Measurements from ENCODE around the gene ALPG.
A peak's percentile ranks its signal among the peaks of the same experiment; 100 is the strongest.
"Not testable (repeated sequence)": the region's sequence is repeated elsewhere in the genome, so short reads cannot be mapped to it uniquely, and the experiment has no call there.

The ALPG gene

GRCh38 chr2:232419245-232420072 lies 12.8 kb downstream of the ALPG start:
- DNase-seq (no peak), ATAC-seq (peak; percentile 50)

GRCh38 chr2:232420073-232420454 lies 13.4 kb downstream of the ALPG start:
- DNase-seq (no peak), ATAC-seq (no peak)
- peaks cover 32% of the 10 kb centered on the region for H3K4me1 Mint-ChIP-seq
- H3K4me3 Mint-ChIP-seq, result peak overlapping the region in 1 of 2 donors; percentile 73
- no peak overlapping the region for H3K27ac Mint-ChIP-seq
- H3K27me3 Mint-ChIP-seq, result peaks cover 74% of the 10 kb centered on the region
- peaks cover 0 to 13% of the 10 kb centered on the region in 2 donors for H3K9me3 Mint-ChIP-seq

More at GRCh38 chr2:232419245-232420072, 12.8 kb downstream of the ALPG start:
- Mint-ChIP-seq H3K27ac (no peak overlapping the region), H3K4me1 (peaks cover 32% of the 10 kb centered on the region), H3K4me3 (peak overlapping the region; percentile 79 to 84), H3K9me3 (peaks cover 0 to 13% of the 10 kb centered on the region in 2 donors), H3K27me3 (peaks cover 80% of the 10 kb centered on the region)

GRCh38 chr2:232420463-232421188 lies 14.0 kb downstream of the ALPG start:
- Mint-ChIP-seq H3K4me1 (peaks cover 32% of the 10 kb centered on the region), H3K4me3 (peak overlapping the region; percentile 56 to 73), H3K9me3 (peaks cover 0 to 13% of the 10 kb centered on the region in 2 donors), H3K27me3 (peaks cover 69% of the 10 kb centered on the region), H3K27ac (no peak overlapping the region)
- peak; percentile 51 for DNase-seq
- peak; percentile 74 for ATAC-seq

GRCh38 chr2:232421189-232421785 lies 14.6 kb downstream of the ALPG start:
- Mint-ChIP-seq H3K4me1 (peaks cover 32% of the 10 kb centered on the region), H3K9me3 (peaks cover 0 to 13% of the 10 kb centered on the region in 2 donors), H3K4me3 (peak overlapping the region; percentile 56 to 73), H3K27me3 (peaks cover 62% of the 10 kb centered on the region), H3K27ac (no peak overlapping the region)
- DNase-seq, result no peak
- ATAC-seq, result peak; percentile 5

- Mint-ChIP-seq H3K4me3 (peak overlapping the region; percentile 24 to 42), H3K27me3 (peaks cover 57% of the 10 kb centered on the region), H3K27ac (no peak overlapping the region), H3K9me3 (peaks cover 0 to 13% of the 10 kb centered on the region in 2 donors), H3K4me1 (peaks cover 32% of the 10 kb centered on the region)
- DNase-seq (no peak), ATAC-seq (no peak)
Observed at GRCh38 chr2:232422051-232422450, 15.4 kb downstream of the ALPG start.

GRCh38 chr2:232422996-232423395 lies 16.4 kb downstream of the ALPG start:
- not testable (repeated sequence) for DNase-seq, H3K4me3 Mint-ChIP-seq, ATAC-seq, H3K27ac Mint-ChIP-seq
- peaks cover 0 to 13% of the 10 kb centered on the region in 2 donors for H3K9me3 Mint-ChIP-seq
- peaks cover 50% of the 10 kb centered on the region for H3K27me3 Mint-ChIP-seq
- peaks cover 32% of the 10 kb centered on the region for H3K4me1 Mint-ChIP-seq

GRCh38 chr2:232423407-232423806 lies 16.8 kb downstream of the ALPG start:
- Mint-ChIP-seq H3K27me3 (peaks cover 46% of the 10 kb centered on the region), H3K9me3 (peaks cover 0 to 13% of the 10 kb centered on the region in 2 donors), H3K4me1 (peaks cover 28% of the 10 kb centered on the region)
- not testable (repeated sequence) for H3K4me3 Mint-ChIP-seq, H3K27ac Mint-ChIP-seq, ATAC-seq, DNase-seq

- peak overlapping the region in 1 of 2 donors; percentile 71 for H3K27ac Mint-ChIP-seq
- ATAC-seq (peak; percentile 36), DNase-seq (no peak)
- no peaks in the 10 kb centered on the region for H3K4me1 Mint-ChIP-seq
- no peaks in the 10 kb centered on the region for H3K9me3 Mint-ChIP-seq
- no peak overlapping the region for H3K4me3 Mint-ChIP-seq
- H3K27me3 Mint-ChIP-seq, result no peaks in the 10 kb centered on the region
Observed at GRCh38 chr2:232431705-232432590, 25.3 kb downstream of the ALPG start.

- ATAC-seq (peak; percentile 63), DNase-seq (no peak)
- no peak overlapping the region for H3K27ac Mint-ChIP-seq
- H3K27me3 Mint-ChIP-seq, result no peaks in the 10 kb centered on the region
- H3K9me3 Mint-ChIP-seq, result no peaks in the 10 kb centered on the region
- H3K4me1 Mint-ChIP-seq, result no peaks in the 10 kb centered on the region
- no peak overlapping the region for H3K4me3 Mint-ChIP-seq
Observed at GRCh38 chr2:232432598-232433184, 26.0 kb downstream of the ALPG start.

GRCh38 chr2:232433622-232434021 lies 27.0 kb downstream of the ALPG start:
- H3K9me3 Mint-ChIP-seq, H3K4me3 Mint-ChIP-seq, H3K27ac Mint-ChIP-seq, H3K4me1 Mint-ChIP-seq, ATAC-seq, DNase-seq, H3K27me3 Mint-ChIP-seq: not testable (repeated sequence)

- Mint-ChIP-seq H3K27ac (no peak overlapping the region), H3K4me1 (no peaks in the 10 kb centered on the region), H3K9me3 (no peaks in the 10 kb centered on the region), H3K27me3 (no peaks in the 10 kb centered on the region), H3K4me3 (no peak overlapping the region)
- DNase-seq (no peak), ATAC-seq (no peak)
Observed at GRCh38 chr2:232434091-232434490, 27.4 kb downstream of the ALPG start.

- peaks cover 2% of the 10 kb centered on the region for H3K4me1 Mint-ChIP-seq
- H3K9me3 Mint-ChIP-seq, result no peaks in the 10 kb centered on the region
- peak overlapping the region in 1 of 2 donors; percentile 2 for H3K27ac Mint-ChIP-seq
- H3K4me3 Mint-ChIP-seq, result no peak overlapping the region
- ATAC-seq (no peak), DNase-seq (no peak)
- H3K27me3 Mint-ChIP-seq, result no peaks in the 10 kb centered on the region
Observed at GRCh38 chr2:232434563-232435374, 28.1 kb downstream of the ALPG start.

GRCh38 chr2:232435375-232435648 lies 28.7 kb downstream of the ALPG start:
- no peak for ATAC-seq
- H3K27me3 Mint-ChIP-seq, result peaks cover under 1% of the 10 kb centered on the region
- no peak for DNase-seq
- peak overlapping the region in 1 of 2 donors; percentile 2 for H3K27ac Mint-ChIP-seq
- H3K4me3 Mint-ChIP-seq, result no peak overlapping the region
- peaks cover 8% of the 10 kb centered on the region for H3K4me1 Mint-ChIP-seq
- H3K9me3 Mint-ChIP-seq, result no peaks in the 10 kb centered on the region

- ATAC-seq (no peak), DNase-seq (no peak)
- no peaks in the 10 kb centered on the region for H3K9me3 Mint-ChIP-seq
- H3K4me3 Mint-ChIP-seq, result no peak overlapping the region
- H3K4me1 Mint-ChIP-seq, result peaks cover 12% of the 10 kb centered on the region
- H3K27me3 Mint-ChIP-seq, result peaks cover 5% of the 10 kb centered on the region
- H3K27ac Mint-ChIP-seq, result no peak overlapping the region
Observed at GRCh38 chr2:232435805-232436204, 29.2 kb downstream of the ALPG start.

Data from stimulated activated naive CD8-positive, alpha-beta T cell treated with anti-CD3 and anti-CD28 coated beads, Interleukin-15, amount 100 ng/mL, for 72 hours (primary cell).